ENCODE data around the gene PSAT1. TPM values are rescaled to one million over a fixed set of nuclear protein-coding genes. Genes with fewer than 3 reads are reported as not detected.

The PSAT1 gene
- total RNA-seq, 1 experiment from 2014 or later, result 45.6 TPM

DNA sequence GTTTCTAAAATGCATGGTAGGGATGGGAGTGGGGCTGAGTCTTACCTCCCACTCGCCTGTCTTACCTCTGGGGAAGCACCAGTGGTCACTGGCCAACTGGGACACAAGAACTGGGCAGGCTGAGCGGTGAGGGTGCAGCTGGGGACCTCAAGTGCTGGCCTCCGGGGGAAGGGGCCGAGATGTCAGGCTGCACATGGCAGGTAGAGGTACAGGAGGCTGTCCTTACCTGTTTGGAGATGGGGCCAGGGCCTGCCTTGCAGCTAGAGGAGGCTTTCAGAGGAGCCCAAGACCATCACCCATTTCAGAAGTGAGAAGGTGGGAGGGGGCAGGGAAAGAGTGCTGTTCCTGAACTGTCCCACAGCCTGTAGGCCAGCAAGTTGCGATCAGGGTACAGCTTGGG, 14.2 kb downstream of the PSAT1 start:
- H3K27ac ChIP-seq (ENCODE audit: low read length), result no peak overlapping the region
- no peaks in the 10 kb centered on the region for H3F3A ChIP-seq (ENCODE audit: low read length, unreplicated experiment)
- H3K9me2 ChIP-seq (replicated peaks; ENCODE audit: low read length), result no peaks in the 10 kb centered on the region
- H4K20me1 ChIP-seq (ENCODE audit: low read length), result no peaks in the 10 kb centered on the region
- H3K4me1 ChIP-seq (ENCODE audit: insufficient read depth, low read length), result peaks cover 6% of the 10 kb centered on the region
- no peak overlapping the region for H3K4me2 ChIP-seq (ENCODE audit: low read length)
- no peak overlapping the region for H3K9ac ChIP-seq (ENCODE audit: low read length)
- POLR2A ChIA-PET (ENCODE audit: unreplicated experiment), result no interaction called here
- H3K79me2 ChIP-seq (ENCODE audit: low read length), result no peaks in the 10 kb centered on the region
- H2AFZ ChIP-seq (ENCODE audit: low read length), result no peak overlapping the region
- 0 out of 2 replicates have a peak, but pooled peaks cover 4% of the 10 kb centered on the region for H3K36me3 ChIP-seq (ENCODE audit: low read depth, low read length)
- CTCF ChIA-PET, result no interaction called here
- H3K9me3 ChIP-seq (ENCODE audit: low read length), result no peaks in the 10 kb centered on the region
- no peak for ATAC-seq
- no peaks in the 10 kb centered on the region for H3K27me3 ChIP-seq (ENCODE audit: low read length)
- no peak for DNase-seq
- no peak overlapping the region for H3K4me3 ChIP-seq (ENCODE audit: low read length)
- no TSS peak for BruUV-seq (replicated peaks)
- intact Hi-C loops (cut with micrococcal nuclease), result loop anchor here (5.0 kb wide), 1 partner anchor 41 kb away; no protein-coding TSS in a partner anchor
- TF ChIP-seq, protein P1, sequence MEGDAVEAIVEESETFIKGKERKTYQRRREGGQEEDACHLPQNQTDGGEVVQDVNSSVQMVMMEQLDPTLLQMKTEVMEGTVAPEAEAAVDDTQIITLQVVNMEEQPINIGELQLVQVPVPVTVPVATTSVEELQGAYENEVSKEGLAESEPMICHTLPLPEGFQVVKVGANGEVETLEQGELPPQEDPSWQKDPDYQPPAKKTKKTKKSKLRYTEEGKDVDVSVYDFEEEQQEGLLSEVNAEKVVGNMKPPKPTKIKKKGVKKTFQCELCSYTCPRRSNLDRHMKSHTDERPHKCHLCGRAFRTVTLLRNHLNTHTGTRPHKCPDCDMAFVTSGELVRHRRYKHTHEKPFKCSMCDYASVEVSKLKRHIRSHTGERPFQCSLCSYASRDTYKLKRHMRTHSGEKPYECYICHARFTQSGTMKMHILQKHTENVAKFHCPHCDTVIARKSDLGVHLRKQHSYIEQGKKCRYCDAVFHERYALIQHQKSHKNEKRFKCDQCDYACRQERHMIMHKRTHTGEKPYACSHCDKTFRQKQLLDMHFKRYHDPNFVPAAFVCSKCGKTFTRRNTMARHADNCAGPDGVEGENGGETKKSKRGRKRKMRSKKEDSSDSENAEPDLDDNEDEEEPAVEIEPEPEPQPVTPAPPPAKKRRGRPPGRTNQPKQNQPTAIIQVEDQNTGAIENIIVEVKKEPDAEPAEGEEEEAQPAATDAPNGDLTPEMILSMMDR (conservative IDR thresholded peaks at IDR 0.05; ENCODE audit: low read depth, low read length), result no peak
- no peak for TF ChIP-seq EZH2phosphoT487 (IDR thresholded peaks at IDR 0.05; ENCODE audit: borderline replicate concordance, low read length)
- TF ChIP-seq EZH2 (IDR thresholded peaks at IDR 0.05; ENCODE audit: low read length, unreplicated experiment), result no peak

DNA sequence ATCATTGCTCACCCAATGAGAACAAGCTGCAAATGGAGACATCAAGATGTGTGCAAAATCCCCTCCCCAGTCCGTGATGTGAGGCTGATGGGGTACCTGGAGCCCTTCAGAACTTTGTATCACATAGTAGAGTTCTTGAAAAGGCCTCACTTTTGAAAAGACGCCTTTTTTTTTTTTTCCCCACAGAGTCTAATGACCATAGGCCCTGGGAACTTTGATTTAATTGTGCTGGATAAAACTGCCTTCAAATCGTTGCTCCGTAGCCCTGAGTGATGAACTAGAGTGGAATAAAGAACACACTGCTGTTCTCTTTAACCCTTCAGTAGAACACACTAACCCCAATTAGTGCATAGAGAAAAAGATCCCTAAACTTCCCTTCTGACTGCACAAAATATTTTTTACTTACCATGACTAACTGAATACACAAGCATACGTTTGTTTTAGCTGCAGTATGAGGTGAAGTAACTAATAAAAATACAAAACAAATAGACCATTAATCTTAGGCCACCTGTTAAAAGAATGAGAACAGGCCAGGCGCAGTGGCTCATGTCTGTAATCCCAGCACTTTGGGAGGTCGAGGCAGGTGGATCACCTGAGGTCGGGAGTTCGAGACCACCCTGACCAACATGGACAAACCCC, 15.1 kb downstream of the PSAT1 start:
- TF ChIP-seq EZH2phosphoT487 (IDR thresholded peaks at IDR 0.05; ENCODE audit: borderline replicate concordance, low read length) (no peak), EZH2 (IDR thresholded peaks at IDR 0.05; ENCODE audit: low read length, unreplicated experiment) (no peak)
- TF ChIP-seq, protein P1 (conservative IDR thresholded peaks at IDR 0.05; ENCODE audit: low read depth, low read length), result no peak
- intact Hi-C loops (cut with micrococcal nuclease), result loop anchor here (1.0 to 5.0 kb wide), 2 partner anchors 16 to 40 kb away; no protein-coding TSS in a partner anchor
- Histone ChIP-seq H2AFZ (ENCODE audit: low read length) (no peak overlapping the region), H3K27me3 (ENCODE audit: low read length) (no peaks in the 10 kb centered on the region), H3F3A (ENCODE audit: low read length, unreplicated experiment) (no peaks in the 10 kb centered on the region), H3K9me2 (replicated peaks; ENCODE audit: low read length) (no peaks in the 10 kb centered on the region), H3K4me2 (ENCODE audit: low read length) (peak overlapping the region; percentile 22; the same call in 1 of the 2 replicates), H3K9me3 (ENCODE audit: low read length) (no peaks in the 10 kb centered on the region), H3K36me3 (ENCODE audit: low read depth, low read length) (0 out of 2 replicates have a peak, but pooled peaks cover 4% of the 10 kb centered on the region), H3K4me3 (ENCODE audit: low read length) (no peak overlapping the region), H3K79me2 (ENCODE audit: low read length) (no peaks in the 10 kb centered on the region), H4K20me1 (ENCODE audit: low read length) (no peaks in the 10 kb centered on the region), H3K9ac (ENCODE audit: low read length) (no peak overlapping the region), H3K27ac (ENCODE audit: low read length) (peak overlapping the region; percentile 51), H3K4me1 (ENCODE audit: insufficient read depth, low read length) (peaks cover 6% of the 10 kb centered on the region)
- POLR2A ChIA-PET (ENCODE audit: unreplicated experiment), result interaction anchor here (0.6 to 0.7 kb wide), 2 partner anchors 15 to 50 kb away, joined by 3 to 4 read pairs; no protein-coding TSS in a partner anchor
- CTCF ChIA-PET, result no interaction called here
- ATAC-seq, result peak; percentile 88
- no TSS peak for BruUV-seq (replicated peaks)
- DNase-seq, result peak; percentile 49

DNA sequence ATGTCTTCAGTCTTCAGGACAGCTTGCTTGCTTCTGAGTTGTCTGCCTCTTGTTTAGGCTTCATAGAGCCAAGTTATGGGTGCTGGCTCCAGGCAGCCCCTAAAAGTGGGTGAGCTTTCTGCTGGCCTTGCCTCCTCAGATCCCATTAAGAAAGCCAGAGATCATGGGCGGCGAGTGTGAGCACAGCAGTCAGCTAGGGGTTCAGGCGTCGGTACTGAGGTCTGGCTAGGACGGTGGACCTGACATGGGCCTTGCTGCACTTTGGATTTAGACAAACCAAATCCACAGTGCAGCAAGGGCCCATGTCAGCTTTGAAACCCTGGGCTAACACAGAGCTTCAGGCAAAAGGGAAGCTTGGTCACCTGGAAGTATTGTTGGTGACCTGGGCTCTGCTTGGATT, 17.6 kb downstream of the PSAT1 start:
- no TSS peak for BruUV-seq (replicated peaks)
- ATAC-seq, result no peak
- ChIA-PET POLR2A (ENCODE audit: unreplicated experiment) (no interaction called here), CTCF (no interaction called here)
- Histone ChIP-seq H4K20me1 (ENCODE audit: low read length) (no peaks in the 10 kb centered on the region), H3K36me3 (ENCODE audit: low read depth, low read length) (peaks cover 14% of the 10 kb centered on the region), H3K27me3 (ENCODE audit: low read length) (no peaks in the 10 kb centered on the region), H3K27ac (ENCODE audit: low read length) (no peak overlapping the region), H3F3A (ENCODE audit: low read length, unreplicated experiment) (no peaks in the 10 kb centered on the region), H3K4me1 (ENCODE audit: insufficient read depth, low read length) (peaks cover 6% of the 10 kb centered on the region), H2AFZ (ENCODE audit: low read length) (no peak overlapping the region), H3K79me2 (ENCODE audit: low read length) (no peaks in the 10 kb centered on the region), H3K9me3 (ENCODE audit: low read length) (no peaks in the 10 kb centered on the region), H3K9me2 (replicated peaks; ENCODE audit: low read length) (no peaks in the 10 kb centered on the region), H3K9ac (ENCODE audit: low read length) (no peak overlapping the region), H3K4me2 (ENCODE audit: low read length) (no peak overlapping the region), H3K4me3 (ENCODE audit: low read length) (no peak overlapping the region)
- TF ChIP-seq, protein P1 (conservative IDR thresholded peaks at IDR 0.05; ENCODE audit: low read depth, low read length), result no peak
- no peak for TF ChIP-seq EZH2 (IDR thresholded peaks at IDR 0.05; ENCODE audit: low read length, unreplicated experiment)
- no peak for TF ChIP-seq EZH2phosphoT487 (IDR thresholded peaks at IDR 0.05; ENCODE audit: borderline replicate concordance, low read length)
- intact Hi-C loops (cut with micrococcal nuclease), result loop anchor here (5.0 kb wide), 1 partner anchor 38 kb away; no protein-coding TSS in a partner anchor
- no peak for DNase-seq
